GM10248 (cell line): ENCODE results near the gene PXK.

Source experiments
- CTCF ChIA-PET: fragments of 300-600 bp; sonication (Branson Sonifier 250); formaldehyde crosslinking; extraction: SDS; loops from one replicate; lab custom pipeline; 2021; ENCODE audit warnings: antibody characterized with exemption; lab: Yijun Ruan, JAX
- POLR2A ChIA-PET: fragments of 350-650 bp; sonication (Branson Sonifier 250); formaldehyde crosslinking; extraction: SDS; loops from one replicate; lab custom pipeline; 2020; ENCODE audit warnings: antibody characterized with exemption; lab: Yijun Ruan, JAX
- DNase-seq: peaks from one replicate; pipeline ENCODE4 v3.0.0; 2012; ENCODE audit errors: extremely low spot score
- TF ChIP-seq, protein P1 (sequence below): IDR thresholded peaks from 2 replicates; pipeline ENCODE4 v1.5.1; 2012; ENCODE audit warnings: mild to moderate bottlenecking, low read depth; ENCODE audit errors: extremely low read depth, missing control alignments, control extremely low read depth

PXK gene

GRCh38 chr3:58321791-58322190 is 10.9 kb upstream of the PXK start:
- POLR2A ChIA-PET: no interaction called here
- DNase-seq: no peak
- CTCF ChIA-PET: interaction anchor here (0.7 to 8.6 kb wide), 20 partner anchors 9 to 307 kb away, joined by 3 to 107 read pairs (median 4); partner anchors contain the start of genes HTD2, PDHB, PXK and RPP14
- TF ChIP-seq, protein P1, sequence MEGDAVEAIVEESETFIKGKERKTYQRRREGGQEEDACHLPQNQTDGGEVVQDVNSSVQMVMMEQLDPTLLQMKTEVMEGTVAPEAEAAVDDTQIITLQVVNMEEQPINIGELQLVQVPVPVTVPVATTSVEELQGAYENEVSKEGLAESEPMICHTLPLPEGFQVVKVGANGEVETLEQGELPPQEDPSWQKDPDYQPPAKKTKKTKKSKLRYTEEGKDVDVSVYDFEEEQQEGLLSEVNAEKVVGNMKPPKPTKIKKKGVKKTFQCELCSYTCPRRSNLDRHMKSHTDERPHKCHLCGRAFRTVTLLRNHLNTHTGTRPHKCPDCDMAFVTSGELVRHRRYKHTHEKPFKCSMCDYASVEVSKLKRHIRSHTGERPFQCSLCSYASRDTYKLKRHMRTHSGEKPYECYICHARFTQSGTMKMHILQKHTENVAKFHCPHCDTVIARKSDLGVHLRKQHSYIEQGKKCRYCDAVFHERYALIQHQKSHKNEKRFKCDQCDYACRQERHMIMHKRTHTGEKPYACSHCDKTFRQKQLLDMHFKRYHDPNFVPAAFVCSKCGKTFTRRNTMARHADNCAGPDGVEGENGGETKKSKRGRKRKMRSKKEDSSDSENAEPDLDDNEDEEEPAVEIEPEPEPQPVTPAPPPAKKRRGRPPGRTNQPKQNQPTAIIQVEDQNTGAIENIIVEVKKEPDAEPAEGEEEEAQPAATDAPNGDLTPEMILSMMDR: no peak

DNA sequence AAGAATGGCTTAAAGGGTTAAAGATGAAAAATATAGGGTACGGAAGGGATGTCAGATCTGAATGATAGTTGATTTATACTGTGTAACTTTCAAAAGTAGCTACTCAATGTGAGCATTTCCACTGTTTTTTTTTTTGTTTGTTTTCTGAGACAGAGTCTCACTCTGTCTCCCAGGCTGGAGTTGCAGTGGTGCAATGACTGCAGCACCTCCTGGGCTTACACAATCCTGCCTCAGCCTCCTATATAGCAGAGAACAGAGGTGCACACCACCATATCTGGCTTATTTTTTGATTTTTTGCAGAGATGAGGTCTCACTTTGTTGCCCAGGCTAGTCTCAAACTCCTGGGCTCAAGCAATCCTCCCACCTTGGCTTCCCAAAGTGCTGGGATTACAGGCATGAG is 9.9 kb upstream of the PXK start:
- CTCF ChIA-PET: interaction anchor here (1.0 to 8.6 kb wide), 8 partner anchors 10 to 211 kb away, joined by 3 to 107 read pairs (median 7); partner anchors contain the start of genes HTD2 and RPP14
- TF ChIP-seq, protein P1: no peak
- no peak for DNase-seq
- POLR2A ChIA-PET: no interaction called here

- TF ChIP-seq, protein P1: no peak
- POLR2A ChIA-PET: interaction anchor here (1.3 kb wide), 1 partner anchor 17 kb away, joined by 4 read pairs; the partner anchor contains the start of genes HTD2 and RPP14
- DNase-seq: no peak
- CTCF ChIA-PET: interaction anchor here (1.2 to 8.6 kb wide), 6 partner anchors 12 to 145 kb away, joined by 3 to 107 read pairs (median 8); partner anchors contain the start of genes HTD2 and RPP14
Measured at GRCh38 chr3:58323529-58324390, 8.9 kb upstream of the PXK start.

- DNase-seq: no peak
- CTCF ChIA-PET: interaction anchor here (0.8 to 8.6 kb wide), 10 partner anchors 8 to 146 kb away, joined by 3 to 107 read pairs (median 4); partner anchors contain the start of genes HTD2 and RPP14
- TF ChIP-seq, protein P1: no peak
- POLR2A ChIA-PET: interaction anchor here (1.3 kb wide), 1 partner anchor 18 kb away, joined by 4 read pairs; the partner anchor contains the start of genes HTD2 and RPP14
Measured at GRCh38 chr3:58324391-58325390, 8.0 kb upstream of the PXK start.

GRCh38 chr3:58325525-58325992 is 7.1 kb upstream of the PXK start:
- DNase-seq: no peak
- CTCF ChIA-PET: interaction anchor here (0.8 to 8.6 kb wide), 7 partner anchors 9 to 147 kb away, joined by 3 to 107 read pairs (median 3); partner anchors contain the start of genes HTD2 and RPP14
- TF ChIP-seq, protein P1: no peak
- POLR2A ChIA-PET: interaction anchor here (0.9 to 1.3 kb wide), 2 partner anchors 19 to 24 kb away, joined by 3 to 4 read pairs; partner anchors contain the start of genes HTD2 and RPP14
